Transverse colon (tissue), 4 donors: ENCODE data around the gene APOL4. TPM values are rescaled to one million over a fixed set of nuclear protein-coding genes. Genes with fewer than 3 reads are reported as not detected.
A peak's percentile ranks its signal among the peaks of the same experiment; 100 is the strongest.
"Not testable (repeated sequence)": the region's sequence is repeated elsewhere in the genome, so short reads cannot be mapped to it uniquely, and the experiment has no call there.

Experiments used
- DNase-seq: peaks from one replicate; pipeline ENCODE4 v3.0.0-alpha.2; 2019
- H3K27ac ChIP-seq, 4 donors: fragments of 200-600 bp; sonication (generic); 2 replicates each; pipeline ENCODE4 v1.5.1; 2016 to 2018; ENCODE audit warnings: inconsistent platforms in 4 of 4
- H3K27me3 ChIP-seq: fragments of 200-600 bp; sonication (generic); 2 replicates; pipeline ENCODE4 v1.5.1; 2017; ENCODE audit warnings: inconsistent platforms
- H3K36me3 ChIP-seq, 4 donors: fragments of 200-600 bp; sonication (generic); 2 replicates each; pipeline ENCODE4 v1.5.1; 2017 to 2019; ENCODE audit warnings: inconsistent platforms in 4 of 4
- H3K4me1 ChIP-seq, 4 donors: fragments of 200-600 bp; sonication (generic); 2 replicates each; pipeline ENCODE4 v1.5.1; 2017 to 2020; ENCODE audit warnings: inconsistent platforms in 4 of 4
- H3K4me3 ChIP-seq, 4 donors: fragments of 200-600 bp; sonication (generic); 1 replicate in 1 of 4; 2 replicates in 3 of 4; pipeline versions ENCODE4 v1.5.1 to v1.6.1; 2017 to 2019; ENCODE audit warnings: inconsistent platforms in 4 of 4
- H3K9me3 ChIP-seq, 2 donors: fragments of 200-600 bp; sonication (generic); 2 replicates each; pipeline ENCODE4 v1.5.1; 2017 to 2019; ENCODE audit warnings: inconsistent platforms in 2 of 2
- CTCF ChIP-seq, 5 experiments: fragments of 200-600 bp in 3 of 5; fragments of 450-650 bp in 2 of 5; sonication (generic) in 3 of 5; IDR thresholded peaks; 1 replicate in 2 of 5; 2 replicates in 3 of 5; pipeline ENCODE4 v1.5.1; 2016 to 2017; ENCODE audit warnings: antibody characterized with exemption in 5 of 5, inconsistent platforms in 3 of 5, mild to moderate bottlenecking in 2 of 5, moderate library complexity in 1 of 5
- EP300 ChIP-seq: sonication (generic); formaldehyde crosslinking; IDR thresholded peaks from one replicate; pipeline ENCODE4 v1.6.1; 2017; ENCODE audit warnings: antibody characterized with exemption, low read depth
- POLR2A ChIP-seq: fragments of 450-650 bp; IDR thresholded peaks from one replicate; pipeline ENCODE4 v1.6.1; 2016; ENCODE audit warnings: antibody characterized with exemption, mild to moderate bottlenecking, moderate library complexity
- POLR2AphosphoS5 ChIP-seq, 3 donors: sonication (generic); formaldehyde crosslinking; IDR thresholded peaks; one replicate each; pipeline ENCODE4 v1.6.1; 2016; ENCODE audit warnings: antibody characterized with exemption in 3 of 3
- WGBS, 2 donors: methylation state at CpG; one replicate each; pipeline ENCODE4 v1.1.5; 2018; ENCODE audit warnings: low coverage in 1 of 2; 5-methylcytosine and 5-hydroxymethylcytosine counted together
- in situ Hi-C, 4 donors: fragments of 200-750 bp; cut with MboI; loops; one replicate each; pipeline versions ENCODE4 v1.15.0 to v1.15.1; 2017; ENCODE audit warnings: low sequenced_read_pairs in 3 of 4, low pct_ligation_motif_present in 1 of 4, low pct_unique_long_range_greater_than_20kb in 1 of 4
- intact Hi-C: fragments of 100-400 bp; cut with DNase I; formaldehyde crosslinking; loops from one replicate; pipeline ENCODE4 v1.15.1; 2023; ENCODE audit warnings: low total_unique reads
- total RNA-seq, 4 donors: library from RNA; depleted of rRNA; stranded (reverse); fragments of >200 nt; gene quantifications; one replicate each; pipeline ENCODE4 v1.1.0, GENCODE V29; 2016

APOL4 gene
- total RNA-seq, 4 donors from 2014 or later = 0.16 to 9.0 (median 1.8) TPM; not detected in 1

GRCh38 chr22:36192542-36192941, 9.1 kb downstream of the APOL4 start:
- no peak for DNase-seq
- Histone ChIP-seq H3K4me1 (peaks cover 0 to 17% (median 4%) of the 10 kb centered on the region in 4 donors), H3K36me3 (no peaks in the 10 kb centered on the region), H3K4me3 (no peak overlapping the region), H3K9me3 (no peaks in the 10 kb centered on the region), H3K27me3 (no peaks in the 10 kb centered on the region), H3K27ac (no peak overlapping the region)
- no peak for TF ChIP-seq EP300
- TF ChIP-seq CTCF (IDR thresholded peaks at IDR 0.05) = no peak
- TF ChIP-seq POLR2AphosphoS5 (IDR thresholded peaks at IDR 0.05) = no peak
- TF ChIP-seq POLR2A = no peak
- intact Hi-C loops (loop anchor here (5.0 kb wide), 1 partner anchor 85 kb away; no protein-coding TSS in a partner anchor), in situ Hi-C loops (loop anchor here in 3 of 4 donors (10.0 to 25.0 kb wide), 2 partner anchors 92 to 295 kb away; partner anchors contain the start of gene TXN2 (in 2 of the 3))
- WGBS, 2 donors = 64% methylated on average over 4 of the region's 4 CpGs; no CpG with 5 or more reads in 1 of the 2 donors

- intact Hi-C loops (loop anchor here (5.0 kb wide), 1 partner anchor 86 kb away; no protein-coding TSS in a partner anchor), in situ Hi-C loops (loop anchor here in 3 of 4 donors (10.0 to 25.0 kb wide), 2 partner anchors 94 to 296 kb away; partner anchors contain the start of gene TXN2 (in 2 of the 3))
- no peaks in the 10 kb centered on the region for H3K36me3 ChIP-seq
- TF ChIP-seq CTCF (IDR thresholded peaks at IDR 0.05) (no peak), POLR2AphosphoS5 (IDR thresholded peaks at IDR 0.05) (peak in 2 of 3 donors; percentile 20 to 39)
- peak overlapping the region in 3 of 4 donors; percentile 4 to 33 (median 13) for H3K27ac ChIP-seq
- H3K9me3 ChIP-seq = no peaks in the 10 kb centered on the region
- H3K4me1 ChIP-seq = peaks cover 0 to 5% (median 0%) of the 10 kb centered on the region in 4 donors
- no peaks in the 10 kb centered on the region for H3K27me3 ChIP-seq
- 73 to 78% methylated on average over 2 to 17 of the region's 17 CpGs for WGBS, 2 donors
- peak; percentile 33 for DNase-seq
- no peak overlapping the region for H3K4me3 ChIP-seq
These were observed 10.3 kb downstream of the APOL4 start for GRCh38 chr22:36191106-36191836.

- H3K4me3 ChIP-seq, intact Hi-C loops, H3K36me3 ChIP-seq, DNase-seq, H3K9me3 ChIP-seq, H3K27ac ChIP-seq, H3K4me1 ChIP-seq, H3K27me3 ChIP-seq: not testable (repeated sequence)
- WGBS, 2 donors = 95% methylated on average over 3 of the region's 6 CpGs; no CpG with 5 or more reads in 1 of the 2 donors
- in situ Hi-C loops = loop anchor here in 2 of 4 donors (25.0 kb wide), 1 partner anchor 299 kb away; the partner anchor contains the start of gene TXN2 (in 2 of the 2)
These were observed 13.7 kb downstream of the APOL4 start for GRCh38 chr22:36187862-36188261.

- intact Hi-C loops (no loop called here), in situ Hi-C loops (loop anchor here in 2 of 4 donors (25.0 kb wide), 1 partner anchor 301 kb away; the partner anchor contains the start of gene TXN2 (in 2 of the 2))
- Histone ChIP-seq H3K4me3 (no peak overlapping the region), H3K27me3 (no peaks in the 10 kb centered on the region), H3K36me3 (no peaks in the 10 kb centered on the region), H3K4me1 (no peaks in the 10 kb centered on the region), H3K9me3 (no peaks in the 10 kb centered on the region), H3K27ac (no peak overlapping the region)
- DNase-seq = no peak
- no peak for TF ChIP-seq POLR2AphosphoS5 (IDR thresholded peaks at IDR 0.05)
- no peak for TF ChIP-seq CTCF (IDR thresholded peaks at IDR 0.05)
- TF ChIP-seq EP300 = no peak
- TF ChIP-seq POLR2A = no peak
- WGBS, 2 donors = 85 to 92% methylated on average over 2 to 14 of the region's 14 CpGs
These were observed 15.6 kb downstream of the APOL4 start for GRCh38 chr22:36185828-36186624.
